GM12874 (cell line): Measurements from ENCODE around the gene GNAQ.

ENCODE experiments used
- CTCF ChIP-seq: IDR thresholded peaks from 2 replicates; pipeline ENCODE4 v1.5.1; 2011; ENCODE audit warnings: low read depth, mild to moderate bottlenecking, control low read depth, low read length, moderate library complexity; ENCODE audit not compliant: insufficient read depth

The GNAQ gene

GRCh38 chr9:77673941-77674791 is 357.4 kb downstream of the GNAQ start:
- TF ChIP-seq CTCF = no peak

GRCh38 chr9:77672183-77672582 is 359.4 kb downstream of the GNAQ start:
- no peak for TF ChIP-seq CTCF

GRCh38 chr9:77667151-77667550 is 364.5 kb downstream of the GNAQ start:
- TF ChIP-seq CTCF = no peak
